NCI-H526 treated with DMSO at 0.1 percent for 48 hours (cell line): ENCODE results near the gene EXOSC9.

Experiments used
- DNase-seq: peaks from one replicate; lab custom pipeline; 2025; lab: John Stamatoyannopoulos, UW

Gene EXOSC9

DNA sequence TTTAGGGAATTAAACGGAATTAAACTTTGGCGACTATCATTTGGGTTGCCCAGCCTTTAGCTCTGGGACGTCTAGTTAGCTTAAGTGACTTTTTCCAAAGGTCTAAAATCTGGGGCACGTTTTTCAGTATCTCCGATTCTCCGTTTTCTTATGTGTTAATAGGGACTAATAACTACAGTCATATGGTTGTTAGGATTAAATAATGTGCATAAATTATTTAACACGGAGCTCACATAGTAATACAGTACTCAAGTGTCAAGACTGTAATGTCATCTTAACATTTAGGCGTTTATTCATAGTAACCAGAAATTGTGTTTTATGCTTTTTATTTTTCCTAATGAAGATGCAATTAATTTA, 23.0 kb downstream of the EXOSC9 start:
- DNase-seq, result no peak

DNA sequence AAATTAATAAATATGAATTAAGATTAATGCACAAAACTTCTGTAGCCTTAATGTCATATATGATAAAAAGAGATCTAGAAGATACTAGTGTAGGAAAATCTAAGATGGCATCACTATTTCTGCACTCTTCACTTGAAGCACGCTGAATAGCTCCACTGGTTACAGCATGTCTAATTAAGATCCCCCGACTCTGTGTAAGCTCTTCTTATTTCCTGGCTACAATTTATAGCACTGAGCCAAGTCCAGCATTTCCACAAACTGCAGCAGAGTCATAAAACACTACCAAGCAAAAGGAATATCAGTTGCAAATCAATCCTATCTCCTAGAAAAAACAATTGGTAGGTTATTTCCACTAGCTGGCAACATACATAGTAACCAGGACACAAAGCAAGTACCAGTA, 23.8 kb downstream of the EXOSC9 start:
- DNase-seq, result no peak

DNA sequence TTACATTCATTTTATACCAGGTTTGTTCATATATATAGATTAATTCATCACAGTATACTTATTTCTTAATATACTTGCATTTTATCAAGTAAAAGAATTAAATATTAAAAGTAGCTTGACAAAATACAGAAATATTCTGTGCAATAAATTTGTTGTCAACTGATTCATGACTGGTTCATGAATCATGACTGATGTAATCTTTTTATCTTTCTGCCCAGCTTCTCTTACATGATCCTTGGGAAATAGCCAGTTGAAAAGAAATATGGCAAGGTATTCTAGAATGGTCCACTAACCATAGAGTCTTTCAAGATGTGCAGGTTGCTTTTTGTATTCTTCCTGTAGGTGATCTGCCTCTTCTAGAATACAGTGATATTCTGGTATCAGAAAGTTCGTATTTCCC, 26.7 kb downstream of the EXOSC9 start:
- no peak for DNase-seq

DNA sequence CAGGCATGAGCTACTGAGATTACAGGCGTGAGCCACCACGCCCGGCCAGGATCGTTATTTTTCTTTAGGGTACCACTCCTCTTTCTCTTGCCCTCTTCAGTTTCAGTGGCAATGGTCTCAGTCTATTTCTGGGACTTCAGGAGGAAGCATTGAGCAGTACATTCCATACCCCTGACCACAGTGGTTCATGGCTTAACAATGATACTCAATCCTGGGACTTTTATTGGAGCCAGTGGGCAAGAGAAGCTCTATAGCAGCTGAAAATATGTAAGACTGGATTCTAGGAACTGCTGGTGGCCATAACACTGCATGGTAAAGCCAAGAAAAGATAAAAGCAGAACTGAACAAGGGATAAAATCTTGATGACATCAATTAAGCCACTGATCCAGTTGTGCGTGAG, 28.4 kb downstream of the EXOSC9 start:
- no peak for DNase-seq

DNA sequence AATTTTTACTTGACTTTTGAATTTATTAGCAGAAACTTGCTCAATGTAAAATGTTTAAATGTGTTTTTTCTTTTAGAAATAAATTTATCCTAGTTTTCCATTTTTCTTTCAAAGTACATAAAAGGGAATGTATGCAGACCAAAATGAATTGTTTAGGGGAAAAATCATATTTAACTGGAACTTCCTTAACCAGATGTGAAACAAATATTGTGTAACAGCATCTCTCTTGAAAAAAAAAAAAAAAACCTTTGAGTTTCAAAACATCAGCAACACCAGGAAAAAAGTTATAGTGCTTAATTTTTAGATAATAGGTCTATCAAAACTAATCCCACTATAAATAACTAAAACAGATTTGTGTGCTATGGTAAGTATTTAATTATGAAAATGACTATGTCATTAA, 37.0 kb downstream of the EXOSC9 start:
- no peak for DNase-seq

DNA sequence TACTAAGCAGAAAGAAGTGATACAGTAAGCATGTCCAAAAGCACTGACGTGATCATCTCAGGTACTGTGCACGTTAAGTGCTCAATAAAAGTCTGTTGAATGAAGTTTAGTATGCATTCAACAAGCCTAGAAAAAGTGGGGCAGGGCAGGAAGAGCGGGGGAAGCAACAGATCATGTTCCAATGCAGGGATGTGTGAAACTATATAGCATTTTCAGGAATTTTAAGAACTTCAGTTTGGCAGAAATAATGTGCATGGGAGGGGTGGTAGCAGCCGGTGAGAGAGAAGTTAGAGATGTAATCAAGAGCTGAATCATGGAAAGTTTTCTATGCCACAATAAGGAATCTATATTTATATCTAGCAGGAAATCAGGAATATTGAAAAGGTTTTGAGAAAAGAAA, 41.7 kb downstream of the EXOSC9 start:
- DNase-seq, result no peak

DNA sequence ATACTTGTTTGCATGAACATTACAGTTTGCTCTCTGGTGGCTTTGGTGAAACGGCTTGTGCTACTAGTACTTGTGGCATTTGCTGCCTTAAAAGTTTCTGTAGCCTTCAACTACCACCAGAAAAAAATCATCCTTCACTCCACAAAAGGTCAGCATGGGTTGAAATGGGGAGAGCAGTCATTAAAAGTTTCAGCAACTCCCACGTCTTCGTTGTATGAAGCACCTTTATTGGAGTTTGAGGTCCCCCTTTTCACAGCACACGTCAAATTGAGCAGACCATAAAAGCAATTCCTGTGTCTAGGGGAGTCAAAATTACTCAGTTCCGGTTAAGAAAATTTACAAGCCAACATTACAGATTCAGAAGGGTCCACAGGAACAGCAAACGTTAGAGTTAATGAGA, 45.5 kb downstream of the EXOSC9 start:
- DNase-seq, result no peak

DNA sequence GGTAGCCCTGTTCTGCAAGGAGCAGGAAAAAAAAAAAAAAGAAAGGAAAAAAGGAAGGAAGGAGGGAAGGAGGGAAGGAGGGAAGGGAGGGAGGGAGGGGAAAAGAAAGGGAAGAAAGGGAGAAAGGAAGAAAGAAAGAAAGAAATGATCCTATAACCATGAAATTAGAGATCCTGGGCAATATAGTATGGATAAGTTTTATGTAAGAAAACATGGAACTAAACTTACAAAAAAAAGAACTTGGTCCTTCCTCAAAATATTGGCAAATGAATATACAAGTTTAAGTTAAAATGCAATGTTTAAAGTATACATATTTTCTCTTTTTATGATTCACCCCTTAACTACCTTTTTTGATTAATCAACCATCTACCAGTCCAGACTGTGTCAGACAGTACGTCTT, 50.2 kb downstream of the EXOSC9 start:
- DNase-seq, result no peak

DNA sequence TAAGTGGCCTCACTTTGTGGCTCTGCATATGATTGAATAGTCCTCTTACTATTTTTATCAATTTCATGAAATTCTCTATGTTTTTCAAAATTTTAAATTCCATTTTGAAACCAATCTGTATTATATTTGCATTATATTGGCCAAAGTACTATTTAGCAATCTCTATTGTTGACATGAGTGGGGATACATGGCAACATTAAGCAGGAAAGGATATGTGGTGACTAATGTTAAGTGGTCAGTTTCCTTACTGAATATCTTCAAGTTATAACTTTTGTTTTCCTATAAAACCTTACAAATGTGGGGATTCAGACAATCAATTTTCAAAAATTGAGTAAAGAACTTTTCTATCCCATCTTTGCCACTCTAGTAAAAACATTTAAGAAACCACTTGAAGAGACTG, 59.0 kb downstream of the EXOSC9 start:
- DNase-seq, result no peak

DNA sequence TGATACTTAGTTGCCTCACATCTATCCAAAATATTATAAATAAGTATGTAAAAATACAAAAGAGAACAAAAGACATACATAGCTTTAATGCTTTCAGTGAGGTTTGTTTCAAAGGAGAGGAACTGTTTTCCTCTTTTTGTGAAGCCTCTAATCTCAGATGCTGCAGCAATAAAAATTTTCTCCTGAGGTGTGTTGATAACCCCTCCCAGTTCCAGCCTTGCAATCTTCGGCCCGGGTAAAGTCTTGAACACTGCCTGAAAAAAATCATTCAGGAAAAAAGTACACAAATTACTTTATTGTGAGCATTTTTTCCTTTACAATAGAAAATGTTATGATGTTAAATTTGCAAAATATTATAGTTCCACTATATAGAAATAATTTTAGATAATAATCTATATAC, 60.3 kb downstream of the EXOSC9 start:
- DNase-seq, result no peak

DNA sequence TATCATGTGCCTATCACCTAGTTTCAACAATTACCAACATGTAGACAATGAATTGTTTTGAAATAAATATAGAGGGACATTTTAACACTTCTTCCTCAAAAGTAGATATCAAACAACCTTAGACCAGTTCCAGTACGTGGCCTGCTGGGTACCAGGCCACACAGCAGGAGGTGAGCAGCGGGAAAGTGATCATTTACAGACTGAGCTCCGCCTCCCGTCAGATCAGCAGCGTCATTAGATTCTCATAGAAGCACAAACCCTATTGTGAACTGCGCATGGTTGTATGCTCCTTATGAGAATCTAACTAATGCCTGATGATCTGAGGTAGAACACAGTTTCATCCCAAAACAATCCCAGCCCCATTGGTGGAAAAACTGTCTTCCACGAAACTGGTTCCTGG, 62.7 kb downstream of the EXOSC9 start:
- no peak for DNase-seq
